NCI-H345 treated with DMSO at 0.1 percent for 48 hours (cell line): Measurements from ENCODE around the gene EPB41L4B.
"Not testable (repeated sequence)": the region's sequence is repeated elsewhere in the genome, so short reads cannot be mapped to it uniquely, and the experiment has no call there.

ENCODE experiments used
- DNase-seq: peaks from one replicate; lab custom pipeline; 2025; ENCODE audit not compliant: unreplicated experiment; lab: John Stamatoyannopoulos, UW

The EPB41L4B gene

GRCh38 chr9:109246533-109246932 lies 74.3 kb downstream of the EPB41L4B start:
- no peak for DNase-seq

DNA sequence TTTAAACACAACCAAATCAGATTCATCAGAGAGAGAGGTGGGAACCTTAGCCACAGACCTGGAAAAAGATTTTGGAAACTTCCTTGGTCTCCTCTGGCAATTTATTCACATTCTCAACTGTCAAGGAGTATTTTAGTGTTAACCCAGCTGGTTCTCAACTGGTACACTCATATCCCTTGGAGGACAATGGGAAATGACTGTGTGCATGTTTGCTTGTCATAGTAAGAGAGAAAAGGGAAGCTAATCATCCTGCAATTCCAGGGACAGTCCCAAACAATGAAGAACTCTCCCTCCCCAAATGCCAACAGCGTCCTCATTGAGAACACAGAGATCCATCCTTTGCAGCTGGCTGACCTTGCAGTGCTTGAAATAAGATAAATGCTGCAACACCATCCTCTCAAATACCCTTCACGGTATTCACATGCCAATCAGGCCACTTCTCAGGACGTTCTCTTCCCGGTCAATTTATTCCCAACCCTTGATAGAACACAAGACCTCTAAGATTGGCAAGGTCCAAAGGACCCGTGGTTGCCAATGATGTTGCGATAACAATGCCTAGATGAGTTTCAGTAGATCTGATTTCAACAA lies 75.5 kb downstream of the EPB41L4B start:
- DNase-seq = no peak

GRCh38 chr9:109244179-109245132 lies 76.4 kb downstream of the EPB41L4B start:
- DNase-seq = peak; percentile 66

- DNase-seq = no peak
Observed at GRCh38 chr9:109242741-109243140, 78.1 kb downstream of the EPB41L4B start.

- DNase-seq = no peak
Observed at GRCh38 chr9:109242014-109242413, 78.8 kb downstream of the EPB41L4B start.

DNA sequence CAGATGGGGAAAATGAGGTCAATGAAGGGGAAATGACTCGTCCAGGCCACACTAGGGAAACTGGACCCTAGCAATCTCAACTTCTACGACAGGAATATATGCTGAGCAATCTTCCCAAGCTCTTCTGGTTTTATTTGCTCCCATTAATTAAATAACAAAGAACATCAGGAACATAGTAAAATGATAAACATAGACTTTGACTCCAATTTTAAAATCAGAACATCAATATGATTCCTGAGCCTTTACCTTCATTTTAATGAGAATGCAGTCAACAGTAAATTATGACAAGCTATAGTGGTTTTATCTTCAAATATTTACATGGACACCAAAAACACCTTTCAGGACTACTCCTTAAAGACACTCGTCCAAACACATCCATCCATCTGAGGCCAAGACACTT lies 79.7 kb downstream of the EPB41L4B start:
- DNase-seq = no peak

- DNase-seq = no peak
Observed at GRCh38 chr9:109239240-109239639, 81.6 kb downstream of the EPB41L4B start.

- no peak for DNase-seq
Observed at GRCh38 chr9:109238655-109239054, 82.2 kb downstream of the EPB41L4B start.

DNA sequence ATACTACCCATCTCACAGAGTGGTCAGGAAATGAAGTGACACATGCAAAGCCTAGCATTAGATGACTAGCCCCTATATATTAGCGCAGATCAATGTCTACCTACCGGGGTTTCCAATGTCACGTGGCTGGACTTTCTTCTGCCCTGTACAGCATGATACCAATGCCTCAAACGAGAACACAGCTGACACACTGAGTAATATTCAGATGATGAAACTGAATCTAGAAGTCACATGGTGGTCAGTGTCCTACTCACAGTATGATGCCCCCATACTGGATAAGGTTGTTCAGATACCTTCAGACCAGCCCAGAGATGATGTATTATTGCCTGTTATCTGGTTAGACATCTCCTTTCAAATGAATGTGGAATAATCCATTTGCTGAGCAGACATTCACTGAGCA lies 82.7 kb downstream of the EPB41L4B start:
- no peak for DNase-seq

- DNase-seq = no peak
Observed at GRCh38 chr9:109232449-109233237, 88.2 kb downstream of the EPB41L4B start.

DNA sequence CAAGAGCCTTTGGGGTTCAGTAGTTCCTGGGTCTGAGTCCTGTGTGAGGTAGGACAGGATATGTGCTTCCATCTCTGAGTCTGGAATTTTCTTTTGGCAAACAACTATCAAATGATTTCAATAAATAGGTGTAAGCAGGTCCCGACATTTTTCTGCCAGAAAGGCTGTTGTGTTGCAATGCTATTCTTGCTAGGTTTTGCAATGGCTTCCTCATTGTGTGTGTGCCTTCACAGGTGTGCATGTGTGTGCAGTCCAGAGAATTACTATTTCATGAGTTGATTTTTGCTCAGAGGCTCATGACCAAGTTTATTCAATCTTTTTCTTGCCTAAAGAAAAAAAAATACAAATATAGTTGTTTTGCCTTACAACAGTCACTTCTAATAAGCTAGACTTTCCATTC lies 89.3 kb downstream of the EPB41L4B start:
- no peak for DNase-seq

DNA sequence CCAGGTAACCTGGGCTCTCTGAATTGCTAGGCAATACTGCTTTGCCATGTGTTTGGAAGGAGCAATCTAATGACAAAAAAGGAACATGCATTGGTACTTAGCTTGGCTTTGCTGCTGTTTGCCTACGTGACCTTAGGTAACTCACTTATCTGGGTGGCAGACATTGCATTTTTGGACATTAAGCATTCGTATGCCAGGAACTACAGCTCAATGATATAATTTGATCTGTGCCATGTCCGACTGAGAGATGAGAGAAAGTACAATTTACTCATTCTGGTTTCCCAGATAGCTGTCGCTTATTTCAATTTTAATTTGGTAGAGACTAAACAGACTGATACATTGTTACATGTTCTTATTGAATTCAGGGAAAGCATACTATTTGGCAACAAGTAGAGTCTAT lies 90.6 kb downstream of the EPB41L4B start:
- no peak for DNase-seq

DNA sequence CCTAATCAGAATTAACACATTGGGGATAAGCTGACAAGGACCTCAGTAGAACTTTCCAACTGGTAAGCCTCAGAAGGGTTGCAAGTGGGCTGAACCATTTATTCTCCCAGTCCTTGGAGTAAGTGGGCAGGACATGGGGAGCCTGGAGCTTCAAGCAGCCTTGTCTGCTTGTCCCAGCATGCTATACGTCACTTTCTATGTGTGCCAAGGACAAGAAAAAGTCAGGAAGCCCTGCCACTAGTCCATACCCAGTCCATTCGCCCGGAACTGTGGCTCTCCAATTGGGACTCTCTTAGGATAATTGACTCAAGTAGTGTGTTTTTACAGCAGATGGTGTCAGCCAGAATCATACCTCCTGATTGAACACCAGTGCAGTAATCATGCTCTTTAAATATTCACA lies 91.2 kb downstream of the EPB41L4B start:
- DNase-seq = no peak

GRCh38 chr9:109228093-109228642 lies 92.7 kb downstream of the EPB41L4B start:
- DNase-seq = no peak

DNA sequence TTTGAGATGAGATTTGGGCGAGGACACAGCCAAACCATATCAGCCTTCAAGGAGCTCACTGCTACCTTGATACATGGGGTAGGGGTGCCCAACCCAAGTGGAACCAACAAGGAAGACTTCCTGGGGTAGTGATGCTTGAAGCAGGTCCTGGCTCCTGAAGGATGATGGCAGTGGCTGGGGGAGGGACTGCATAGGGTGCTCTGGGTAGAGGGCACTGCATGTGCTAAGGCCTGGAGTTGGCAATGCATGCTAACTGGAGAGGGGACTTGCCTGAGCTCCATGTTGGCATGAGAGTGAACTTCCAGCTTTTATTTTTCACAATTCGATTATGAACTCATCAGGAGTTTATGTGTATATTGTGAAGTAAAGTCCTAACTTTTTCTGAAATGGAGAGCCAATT lies 95.2 kb downstream of the EPB41L4B start:
- no peak for DNase-seq

DNA sequence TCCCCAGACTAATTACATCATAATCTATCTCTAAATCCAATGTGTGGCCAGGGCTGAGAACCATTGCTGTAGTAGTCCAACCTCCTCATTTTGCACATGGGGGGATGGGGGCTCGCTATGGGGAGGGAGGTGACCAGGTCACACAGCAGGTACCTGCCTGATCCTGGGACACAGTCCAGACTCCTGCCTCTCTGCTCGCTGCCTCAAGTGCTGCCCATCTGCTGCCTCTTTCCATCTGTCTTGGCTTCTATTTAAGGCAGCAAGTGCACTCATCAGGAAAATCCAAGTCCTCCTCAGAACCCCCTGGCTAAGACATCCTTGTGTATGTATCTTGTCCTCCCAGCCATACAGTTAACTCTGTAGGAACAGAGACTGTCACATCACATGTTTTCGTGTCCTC lies 96.1 kb downstream of the EPB41L4B start:
- no peak for DNase-seq

- not testable (repeated sequence) for DNase-seq
Observed at GRCh38 chr9:109218242-109218641, 102.6 kb downstream of the EPB41L4B start.

DNA sequence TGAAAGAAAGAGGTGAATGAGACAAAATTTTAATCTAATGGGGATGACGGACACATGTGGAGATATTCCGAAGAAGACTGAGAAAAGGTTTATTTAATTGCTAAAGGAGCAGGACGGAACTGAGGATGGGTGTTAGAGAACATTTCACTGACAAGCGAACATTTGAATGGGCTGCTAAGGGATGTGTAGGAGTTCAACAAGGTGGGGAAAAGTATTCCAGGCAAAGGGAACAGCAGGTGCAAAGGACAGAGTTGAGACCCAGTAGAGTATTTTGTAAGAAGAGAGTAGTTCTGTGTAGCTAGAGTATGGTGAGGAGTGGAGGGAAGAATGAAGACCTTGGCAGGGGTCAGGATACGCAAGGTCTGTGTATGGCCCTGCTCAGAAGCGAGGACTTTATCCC lies 106.4 kb downstream of the EPB41L4B start:
- no peak for DNase-seq

- no peak for DNase-seq
Observed at GRCh38 chr9:109213285-109214121, 107.4 kb downstream of the EPB41L4B start.

- DNase-seq = no peak
Observed at GRCh38 chr9:109212768-109213167, 108.1 kb downstream of the EPB41L4B start.
